HG03045 (cell line): Measurements from ENCODE around the gene STON1.
"Not testable (repeated sequence)": the region's sequence is repeated elsewhere in the genome, so short reads cannot be mapped to it uniquely, and the experiment has no call there.

Experiments
- ATAC-seq: cut with Tn5 transposase; IDR thresholded peaks from one replicate; pipeline ENCODE4 v1.9.1; 2021; ENCODE audit warnings: mild to moderate bottlenecking, moderate library complexity; ENCODE audit not compliant: unreplicated experiment

STON1 gene

DNA sequence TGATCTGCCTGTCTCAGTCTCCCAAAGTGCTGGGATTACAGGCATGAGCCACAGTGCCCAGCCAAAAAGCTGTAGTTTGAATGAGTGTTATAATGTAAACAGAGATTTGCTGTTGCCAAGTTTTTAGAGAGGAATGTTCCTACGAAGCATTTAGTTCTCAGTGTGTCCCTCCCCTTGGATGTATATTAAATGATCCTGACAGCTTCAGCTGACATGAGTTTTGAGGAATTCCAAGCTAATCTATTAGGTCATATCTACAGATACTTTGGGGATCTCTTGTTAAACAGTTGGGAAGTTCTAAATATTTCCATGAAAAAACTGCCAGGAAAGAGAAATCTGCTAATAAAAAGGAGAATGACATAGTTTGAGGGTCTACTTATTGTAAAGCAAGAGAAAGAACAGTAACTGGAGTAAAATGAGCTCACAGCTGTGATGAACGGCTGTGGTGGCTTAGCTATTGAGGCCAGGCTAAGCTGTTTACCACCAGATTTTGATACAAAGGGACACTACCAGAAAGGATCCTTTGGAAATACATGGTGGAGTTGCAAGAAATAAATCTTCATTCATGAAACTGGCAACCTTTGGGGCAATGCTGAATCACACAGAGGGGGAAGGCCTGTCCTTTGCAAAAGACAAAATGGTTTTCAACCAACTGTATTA is 2.6 kb upstream of the STON1 start:
- ATAC-seq = no peak

DNA sequence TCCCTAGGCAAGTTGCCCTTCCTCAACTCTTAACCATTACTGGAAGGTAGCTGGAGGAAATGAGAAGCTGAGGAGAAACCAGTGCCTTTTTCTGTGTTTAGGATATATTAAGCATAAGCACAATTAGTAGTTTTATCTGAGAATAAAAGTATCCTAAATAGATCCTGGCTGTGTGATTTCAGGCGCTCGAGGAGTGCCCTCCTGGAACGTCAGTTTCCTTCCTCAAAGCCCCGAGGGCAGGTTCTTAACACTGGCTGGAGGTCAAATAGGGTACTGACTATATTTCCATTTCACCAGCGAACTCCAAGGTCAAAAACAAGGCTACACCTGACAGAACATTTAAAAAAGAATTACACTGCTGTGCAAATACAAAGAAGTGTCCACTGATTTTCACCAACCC is 1.5 kb upstream of the STON1 start:
- ATAC-seq = no peak

DNA sequence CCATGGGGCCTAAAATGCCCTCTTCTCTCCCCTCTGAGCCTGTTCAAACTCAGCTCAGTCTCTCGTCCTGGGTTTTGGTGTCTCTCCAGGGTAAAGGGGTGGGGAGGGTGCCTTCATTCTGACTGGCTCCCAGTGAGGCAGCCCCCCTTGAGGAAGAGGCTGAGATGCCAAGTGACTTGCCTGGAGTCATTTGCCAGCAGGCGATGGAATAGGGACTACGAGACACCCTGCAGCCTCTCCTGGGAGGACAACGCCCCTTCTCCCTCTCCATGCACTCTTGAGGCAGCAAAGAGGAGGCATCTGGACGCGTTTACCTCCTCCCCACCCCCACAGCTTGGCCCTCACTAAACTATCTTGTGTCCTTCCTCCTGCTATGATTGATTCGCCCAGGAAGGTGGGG is 760 bp upstream of the STON1 start:
- ATAC-seq = no peak

DNA sequence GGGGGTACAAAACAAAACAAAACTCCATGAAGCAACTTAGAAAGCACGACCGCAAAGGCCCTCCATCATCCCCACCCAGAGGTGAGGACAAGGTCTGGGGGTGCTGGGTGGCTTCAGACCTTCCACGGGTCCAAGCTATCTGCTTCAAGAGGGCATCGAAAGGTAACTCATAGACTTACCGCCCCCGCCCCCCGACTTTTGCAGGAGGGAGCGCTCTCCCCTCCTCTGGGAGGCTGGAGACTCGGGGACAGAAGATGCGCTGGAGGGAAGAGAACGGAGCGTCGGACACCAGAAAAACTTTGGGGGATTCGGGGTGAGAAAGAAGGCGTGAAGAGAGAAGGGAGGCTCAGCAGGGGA is 300 bp upstream of the STON1 start:
- no peak for ATAC-seq

DNA sequence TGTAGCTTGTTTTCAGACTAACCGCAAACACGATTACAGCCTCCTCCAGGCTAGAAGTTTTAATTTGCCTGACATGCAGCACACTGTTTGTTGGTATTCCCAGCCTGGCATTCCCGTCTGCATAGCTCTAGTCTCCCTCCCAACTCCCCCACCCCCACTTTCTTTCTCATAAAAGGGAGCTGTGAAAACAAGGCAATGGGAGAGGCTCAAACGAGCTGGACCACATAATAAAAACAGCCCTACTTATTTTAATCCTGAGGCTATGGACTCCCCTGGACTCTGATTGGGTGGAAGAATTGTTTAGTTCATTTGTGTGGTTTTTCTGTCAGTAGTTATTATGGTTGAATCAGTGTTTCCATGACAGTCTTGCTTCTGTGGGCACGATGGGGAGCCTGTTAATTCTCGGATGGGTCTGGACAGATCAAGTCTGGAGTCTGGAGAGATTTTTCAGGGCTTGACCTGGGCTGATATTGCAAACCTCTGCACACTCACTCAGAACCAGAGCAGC is 1.2 kb downstream of the STON1 start:
- no peak for ATAC-seq

DNA sequence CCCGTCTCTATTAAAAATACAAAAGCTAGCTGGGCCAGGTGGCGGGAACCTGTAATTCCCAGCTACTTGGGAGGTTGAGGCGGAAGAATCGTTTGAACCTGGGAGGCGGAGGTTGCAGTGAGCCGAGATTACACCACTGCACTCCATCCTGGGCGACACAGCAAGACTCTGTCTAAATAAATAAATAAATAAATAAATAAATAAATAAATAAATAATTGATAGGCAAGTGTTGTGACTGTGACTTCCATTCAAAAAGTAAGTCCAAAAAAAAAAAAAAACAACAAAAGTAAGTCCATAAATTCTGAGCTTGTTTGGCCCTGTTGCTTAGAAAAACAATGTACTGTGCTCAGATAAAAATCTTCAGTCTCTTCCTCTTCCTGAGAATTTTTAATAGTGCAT is 2.2 kb downstream of the STON1 start:
- no peak for ATAC-seq

DNA sequence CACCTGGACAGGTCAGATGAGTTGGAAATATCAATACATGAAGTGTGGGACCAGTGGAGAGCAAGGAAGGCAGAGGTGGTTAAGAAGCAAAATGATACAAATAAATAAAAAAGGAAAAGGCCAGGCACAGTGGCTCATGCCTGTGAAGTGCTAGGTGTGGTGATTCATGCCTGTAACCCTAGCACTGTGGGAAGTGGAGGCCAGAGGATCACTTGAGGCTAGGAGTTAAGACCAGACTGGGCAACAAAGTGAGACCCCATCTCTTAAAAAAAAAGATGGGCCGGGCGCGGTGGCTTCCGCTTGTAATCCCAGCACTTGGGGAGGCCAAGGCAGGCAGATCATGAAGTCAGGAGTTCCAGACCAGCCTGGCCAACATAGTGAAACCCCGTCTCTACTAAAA is 2.9 kb downstream of the STON1 start:
- no peak for ATAC-seq

DNA sequence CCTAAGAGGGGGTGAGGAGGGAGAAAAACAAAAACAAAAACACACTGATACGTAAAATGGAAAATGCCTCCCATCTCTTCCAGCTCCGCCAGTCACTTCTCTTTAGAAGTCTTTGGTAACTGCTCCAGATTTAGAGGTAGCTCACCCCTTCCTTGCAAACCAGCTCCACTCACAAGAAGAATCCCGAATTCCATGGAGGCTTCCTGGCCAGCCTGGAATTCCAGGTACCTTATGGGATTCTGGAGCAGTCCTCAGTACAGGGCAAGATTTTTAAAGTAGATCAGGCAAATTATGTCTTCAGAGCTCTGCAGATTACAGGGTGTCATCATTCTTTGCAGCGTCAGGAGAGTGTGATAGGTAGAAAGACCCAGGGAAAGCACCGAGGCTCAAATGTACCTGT is 4.8 kb downstream of the STON1 start:
- no peak for ATAC-seq

DNA sequence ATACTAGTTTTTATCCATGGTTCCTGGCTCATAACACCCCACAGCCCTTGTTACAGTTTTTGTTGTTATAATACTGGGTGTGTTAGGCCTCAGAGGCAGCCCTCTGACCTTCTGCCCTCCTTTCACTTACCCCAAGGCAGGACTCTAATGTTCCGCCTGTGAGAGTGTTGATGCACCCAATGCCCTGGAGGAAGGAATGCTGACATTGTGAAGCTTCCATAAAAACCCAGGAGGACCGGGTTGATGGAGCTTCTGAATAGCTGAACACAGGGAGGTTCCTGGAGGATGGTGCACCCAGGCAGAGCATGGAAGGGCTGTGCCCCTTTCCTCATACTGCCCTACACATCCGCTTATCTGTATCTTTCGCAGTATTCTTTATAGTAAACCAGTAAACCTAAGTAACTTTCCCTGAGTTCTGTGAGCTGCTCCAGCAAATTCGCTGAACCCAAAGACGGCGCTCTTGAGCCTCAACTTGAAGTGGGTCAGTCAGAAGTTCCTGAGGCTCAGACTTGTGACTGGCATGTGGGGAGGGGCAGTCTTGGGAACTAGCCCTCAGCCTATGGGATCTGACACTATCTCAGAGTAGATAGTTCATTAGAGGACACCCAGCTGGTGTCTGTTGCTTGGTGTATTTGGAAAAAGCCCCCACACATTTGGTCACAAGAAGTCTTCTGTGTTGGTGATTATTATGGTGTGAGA is 10.4 kb downstream of the STON1 start:
- no peak for ATAC-seq

DNA sequence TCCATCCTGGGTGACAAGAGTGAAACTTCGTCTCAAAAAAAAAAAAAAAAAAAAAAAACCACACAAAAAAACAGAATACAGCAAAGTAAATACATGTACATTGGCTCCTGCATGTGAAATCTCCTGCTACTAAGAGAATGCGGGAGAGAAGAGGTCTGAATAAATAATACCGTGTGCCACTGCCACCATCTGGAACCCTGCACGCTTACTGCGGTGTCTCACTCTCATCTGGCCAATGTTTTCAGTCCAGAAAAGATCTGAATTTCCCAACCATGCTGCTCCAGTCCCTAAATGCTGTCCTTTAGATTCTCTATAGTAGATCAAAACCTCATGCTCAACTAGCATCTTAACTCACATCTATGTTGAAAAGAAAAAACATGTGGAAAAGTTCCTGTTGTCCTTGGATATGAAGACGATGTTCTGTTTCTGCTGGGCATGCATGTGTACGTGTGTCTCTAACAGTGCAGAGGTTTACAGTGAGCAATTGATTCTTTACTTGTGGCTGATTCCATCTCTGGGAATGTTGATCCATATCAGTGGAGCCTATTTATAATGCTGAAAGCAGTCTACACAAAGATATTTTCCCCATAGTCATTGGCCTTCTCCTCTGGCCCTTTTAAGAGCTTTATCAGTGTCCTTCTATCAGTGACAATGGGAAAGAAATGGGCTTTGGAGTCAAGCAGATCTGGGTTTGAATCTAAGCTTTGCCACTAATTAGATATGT is 11.9 kb downstream of the STON1 start:
- ATAC-seq = no peak

DNA sequence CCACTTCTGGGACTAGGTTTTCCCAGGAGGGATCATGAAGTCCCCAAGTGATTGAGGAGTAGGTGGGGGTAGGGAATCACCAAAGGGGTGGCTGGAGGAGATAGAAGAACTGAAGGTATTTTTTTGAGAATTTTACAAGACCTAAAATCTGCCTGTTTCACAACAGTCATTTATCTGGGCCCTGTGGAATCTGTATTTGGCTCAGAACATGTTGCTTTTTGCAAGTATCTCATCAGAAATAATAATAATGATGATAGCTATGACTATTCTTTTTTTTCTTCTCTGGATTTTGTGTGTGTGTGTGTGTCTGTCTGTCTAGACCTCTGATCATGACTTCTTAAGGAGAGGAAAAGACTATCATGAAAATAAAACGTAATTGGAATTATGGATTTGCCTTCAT is 13.9 kb downstream of the STON1 start:
- no peak for ATAC-seq

DNA sequence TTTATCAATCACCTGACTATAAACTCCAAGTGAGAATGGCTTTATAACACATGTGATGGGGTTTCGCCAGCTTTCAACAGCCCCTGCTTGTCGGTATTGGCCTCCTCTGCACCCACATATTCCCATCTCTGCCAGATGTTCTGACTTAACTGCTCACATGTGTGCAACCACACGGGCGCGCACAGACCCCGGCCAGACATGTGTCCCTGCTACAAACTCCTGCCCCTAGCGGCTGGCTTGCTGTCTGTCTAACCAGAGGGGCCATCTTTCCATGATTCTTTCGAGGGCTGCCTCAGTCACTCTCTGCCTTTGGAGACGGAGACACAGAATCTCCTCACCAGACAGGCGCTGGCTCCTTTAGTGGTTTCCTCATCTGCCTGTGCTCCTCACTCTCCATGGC is 15.3 kb downstream of the STON1 start:
- ATAC-seq = no peak

DNA sequence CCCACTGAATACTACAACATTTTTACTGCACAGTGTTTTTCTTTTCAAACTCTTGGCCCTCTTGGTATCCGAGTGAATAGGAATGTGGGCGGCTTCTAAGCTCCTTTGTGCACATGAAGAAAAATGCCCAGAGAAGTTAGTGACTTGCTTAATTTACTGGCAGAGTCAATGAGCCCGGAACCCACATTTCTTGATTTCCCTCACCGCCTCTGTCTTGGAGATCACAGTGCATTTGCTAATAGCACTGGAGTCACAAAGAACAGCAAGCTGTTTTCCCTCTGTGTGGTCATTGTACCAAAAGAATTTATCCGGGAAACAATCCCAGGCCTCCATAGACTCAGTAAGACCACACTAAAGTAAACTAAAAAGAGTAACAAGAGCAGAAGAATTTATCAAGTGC is 18.9 kb downstream of the STON1 start:
- no peak for ATAC-seq

DNA sequence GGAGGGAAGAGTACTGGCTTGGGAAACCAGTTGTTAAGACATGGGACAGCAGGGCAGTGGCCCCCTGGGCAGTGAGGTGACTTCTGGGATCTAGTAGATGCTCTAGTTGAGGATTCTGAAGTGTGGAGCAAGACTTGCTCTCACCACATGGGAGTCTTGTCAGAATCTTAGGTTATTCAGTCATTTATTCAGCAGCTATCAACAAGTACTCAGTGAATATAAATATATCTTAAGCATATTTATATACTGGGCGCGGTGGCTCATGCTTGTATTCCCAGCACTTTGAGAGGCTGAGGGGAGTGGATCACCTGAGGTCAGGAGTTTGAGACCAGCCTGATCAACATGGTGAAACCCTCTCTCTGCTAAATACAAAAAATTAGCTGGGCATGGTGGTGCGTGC is 20.0 kb downstream of the STON1 start:
- ATAC-seq = no peak

DNA sequence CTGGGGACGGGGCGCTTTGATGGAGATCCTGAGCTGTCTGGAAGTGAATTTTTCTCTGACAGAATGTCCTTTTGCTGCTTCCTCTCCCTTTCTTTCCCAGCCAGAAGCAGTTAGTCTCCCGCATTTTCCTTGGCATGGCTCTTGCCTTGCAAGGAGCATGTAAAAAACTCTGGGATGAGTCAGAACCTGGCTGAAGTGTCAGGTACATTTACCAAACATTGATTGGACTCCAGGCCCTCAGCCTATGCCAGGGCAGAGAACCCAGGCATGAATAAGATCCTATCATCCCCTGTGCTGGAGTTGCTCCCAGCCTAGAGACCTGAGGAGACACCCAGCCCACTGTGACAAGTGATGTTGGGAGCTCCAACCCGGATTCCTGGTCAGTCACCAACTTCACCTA is 21.6 kb downstream of the STON1 start:
- ATAC-seq = no peak

DNA sequence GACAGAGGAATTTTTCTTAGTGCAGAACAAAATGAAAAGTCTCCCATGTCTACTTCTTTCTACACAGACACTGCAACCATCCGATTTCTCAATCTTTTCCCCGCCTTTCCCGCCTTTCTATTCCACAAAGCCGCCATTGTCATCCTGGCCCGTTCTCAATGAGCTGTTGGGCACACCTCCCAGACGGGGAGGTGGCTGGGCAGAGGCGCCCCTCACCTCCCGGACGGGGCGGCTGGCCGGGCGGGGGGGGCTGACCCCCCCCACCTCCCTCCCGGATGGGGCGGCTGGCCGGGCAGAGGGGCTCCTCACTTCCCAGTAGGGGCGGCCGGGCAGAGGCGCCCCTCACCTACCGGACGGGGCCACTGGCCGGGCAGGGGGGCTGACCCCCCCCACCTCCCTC is 25.1 kb downstream of the STON1 start:
- not testable (repeated sequence) for ATAC-seq

DNA sequence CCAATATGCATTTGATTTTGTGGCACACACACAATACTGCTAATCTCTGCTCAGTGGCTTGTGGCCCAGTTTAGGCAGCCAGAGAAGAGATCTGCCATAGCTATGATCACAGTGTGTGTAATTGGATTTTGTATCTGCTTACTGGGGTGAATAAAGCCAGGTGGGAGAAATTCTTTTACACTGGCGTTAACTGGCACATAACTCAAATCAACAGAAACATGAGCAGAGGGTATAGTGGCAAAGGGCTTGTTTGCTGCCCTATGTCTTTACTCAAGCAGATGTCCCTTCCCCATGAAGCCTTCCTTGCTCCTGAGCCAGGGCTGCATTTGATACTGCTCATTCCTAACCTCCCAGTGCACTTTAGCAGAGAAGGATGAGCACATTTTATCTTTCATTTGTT is 28.5 kb downstream of the STON1 start:
- ATAC-seq = no peak

DNA sequence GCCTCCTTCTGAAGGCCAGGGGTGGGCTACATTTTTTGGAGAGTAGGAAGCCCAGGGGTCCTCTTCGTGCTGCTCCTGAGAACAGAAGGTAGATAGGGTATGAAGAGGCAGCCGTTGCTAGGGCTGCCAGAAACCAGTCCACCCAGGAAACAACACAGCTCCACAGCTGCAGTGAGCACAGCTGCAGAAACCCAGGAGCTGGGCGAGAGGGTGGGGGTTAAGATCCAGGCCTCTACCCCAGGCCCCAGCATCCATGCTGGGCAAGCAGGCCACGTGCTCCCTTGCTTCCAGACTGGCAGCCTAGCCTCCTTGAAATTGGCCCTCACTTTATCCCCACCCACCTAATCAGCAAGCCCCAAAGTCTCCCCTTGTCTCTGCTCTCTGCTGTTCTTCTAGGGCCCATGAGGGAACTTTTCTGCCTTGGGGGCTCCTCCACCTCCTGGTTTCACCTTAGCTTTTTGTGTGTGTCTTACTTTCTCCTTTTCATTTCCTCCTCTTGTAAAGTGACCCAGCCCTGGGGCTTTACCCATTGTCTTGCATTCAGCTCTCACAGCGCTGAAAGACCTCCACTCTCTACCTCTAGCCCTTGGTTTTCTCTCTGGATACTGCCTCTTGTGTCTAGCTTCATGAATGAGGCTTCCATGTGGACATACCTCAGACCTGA is 30.7 kb downstream of the STON1 start:
- no peak for ATAC-seq

DNA sequence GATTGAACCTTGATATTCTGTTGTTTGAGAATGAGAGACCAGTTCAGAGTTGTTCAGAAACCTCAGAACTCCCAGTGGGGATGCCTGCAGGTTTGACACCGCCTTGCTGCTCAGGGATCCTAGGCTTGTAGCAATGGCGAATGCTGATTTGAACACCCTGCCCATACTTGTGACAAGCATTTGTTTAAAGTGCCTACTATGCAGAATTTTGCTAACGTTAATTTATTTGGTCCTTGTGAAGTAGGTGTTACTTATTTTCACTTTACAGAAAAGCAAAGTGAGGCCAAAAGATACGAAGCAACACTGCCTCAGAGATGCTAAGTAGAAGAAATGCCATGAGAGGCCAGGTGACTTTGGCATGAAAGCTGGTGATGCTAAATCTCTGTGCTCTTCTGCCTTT is 32.3 kb downstream of the STON1 start:
- no peak for ATAC-seq

DNA sequence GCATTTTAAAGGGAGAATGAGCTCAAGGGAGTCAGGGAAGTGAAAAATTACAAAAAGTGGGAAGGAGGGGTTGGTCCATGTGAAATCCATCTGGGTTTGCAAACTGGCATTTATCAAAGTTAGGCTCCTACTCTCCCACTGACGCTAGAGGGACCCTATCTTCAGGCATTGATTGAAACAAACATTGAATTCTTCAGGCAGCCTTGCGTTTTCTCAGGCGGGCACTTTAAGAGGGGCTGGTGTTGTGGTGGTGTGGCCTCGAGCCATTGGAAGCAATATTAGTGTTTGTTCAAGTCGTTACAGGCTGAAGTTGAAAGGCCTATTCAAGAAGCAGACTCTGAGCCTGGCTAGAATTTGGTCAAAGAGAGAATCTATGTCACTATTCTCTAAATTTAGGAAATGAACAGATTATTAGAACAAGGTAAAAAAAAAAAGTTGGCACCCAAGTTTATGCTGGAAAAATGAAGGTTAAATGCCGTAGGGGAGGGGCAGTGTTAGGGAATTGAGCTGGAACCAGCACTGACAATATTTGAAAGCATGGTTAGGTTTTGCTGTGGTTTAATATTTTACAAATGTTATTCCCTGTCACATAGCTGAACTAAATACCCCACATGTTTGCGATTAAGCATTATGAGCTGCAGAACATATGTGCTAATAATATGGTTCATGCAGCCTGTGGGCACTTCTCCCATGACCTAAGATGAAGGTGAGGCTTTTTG is 36.8 kb downstream of the STON1 start:
- ATAC-seq = no peak

DNA sequence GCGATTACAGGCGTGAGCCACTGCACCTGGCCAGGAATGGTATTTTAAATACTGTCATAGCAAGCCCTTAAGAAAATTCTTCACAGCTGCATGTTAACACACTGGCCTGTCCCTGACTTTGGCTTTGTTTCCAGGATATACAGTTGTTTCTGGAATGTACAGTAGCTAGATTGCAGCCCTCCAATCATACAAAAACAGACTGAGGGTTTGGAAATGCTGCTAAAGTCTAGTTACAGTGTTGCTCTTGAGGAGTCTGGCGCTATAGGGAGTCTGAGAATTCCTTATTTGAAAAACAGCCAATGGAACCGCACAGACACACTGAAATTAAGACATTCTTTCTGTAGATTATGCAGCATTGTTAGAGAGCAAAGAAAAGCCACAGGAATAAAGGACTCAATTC is 37.7 kb downstream of the STON1 start:
- ATAC-seq = no peak
